ENCODE results near the gene FHAD1.

DNA sequence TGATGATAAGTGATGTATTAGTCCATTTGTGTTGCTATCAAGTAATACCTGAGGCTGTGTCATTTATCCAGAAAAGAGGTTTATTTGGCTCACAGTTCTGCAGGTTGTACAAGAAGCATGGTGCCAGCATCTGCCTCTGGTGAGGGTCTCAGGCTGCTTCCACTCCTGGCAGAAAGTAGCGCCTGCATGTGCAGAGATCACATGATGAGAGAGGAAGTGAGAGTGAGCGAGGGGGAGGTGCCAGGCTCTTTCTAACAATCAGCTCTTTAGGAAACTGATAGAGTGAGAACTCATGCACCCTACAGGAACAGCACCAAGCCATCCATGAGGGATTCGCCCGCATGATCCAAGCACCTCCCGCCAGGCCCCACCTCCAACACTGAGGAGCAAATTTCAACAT, 2.2 kb upstream of the FHAD1 start:
- TF ChIP-seq, protein P1, sequence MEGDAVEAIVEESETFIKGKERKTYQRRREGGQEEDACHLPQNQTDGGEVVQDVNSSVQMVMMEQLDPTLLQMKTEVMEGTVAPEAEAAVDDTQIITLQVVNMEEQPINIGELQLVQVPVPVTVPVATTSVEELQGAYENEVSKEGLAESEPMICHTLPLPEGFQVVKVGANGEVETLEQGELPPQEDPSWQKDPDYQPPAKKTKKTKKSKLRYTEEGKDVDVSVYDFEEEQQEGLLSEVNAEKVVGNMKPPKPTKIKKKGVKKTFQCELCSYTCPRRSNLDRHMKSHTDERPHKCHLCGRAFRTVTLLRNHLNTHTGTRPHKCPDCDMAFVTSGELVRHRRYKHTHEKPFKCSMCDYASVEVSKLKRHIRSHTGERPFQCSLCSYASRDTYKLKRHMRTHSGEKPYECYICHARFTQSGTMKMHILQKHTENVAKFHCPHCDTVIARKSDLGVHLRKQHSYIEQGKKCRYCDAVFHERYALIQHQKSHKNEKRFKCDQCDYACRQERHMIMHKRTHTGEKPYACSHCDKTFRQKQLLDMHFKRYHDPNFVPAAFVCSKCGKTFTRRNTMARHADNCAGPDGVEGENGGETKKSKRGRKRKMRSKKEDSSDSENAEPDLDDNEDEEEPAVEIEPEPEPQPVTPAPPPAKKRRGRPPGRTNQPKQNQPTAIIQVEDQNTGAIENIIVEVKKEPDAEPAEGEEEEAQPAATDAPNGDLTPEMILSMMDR (IDR thresholded peaks at IDR 0.05), result no peak
- no peak for TF ChIP-seq POLR2A (IDR thresholded peaks at IDR 0.05)
